Kidney (tissue), 22 donors: ENCODE measurements around the gene CNTNAP1. TPM values are rescaled to one million over a fixed set of nuclear protein-coding genes. Genes with fewer than 3 reads are reported as not detected.
A peak's percentile ranks its signal among the peaks of the same experiment; 100 is the strongest.

ENCODE experiments used
- DNase-seq, 5 donors: peaks; one replicate each; pipeline ENCODE4 v3.0.0-alpha.2; 2013 to 2020
- FAIRE-seq: peaks from 2 replicates; lab custom pipeline; 2012; peaks lifted over from hg19 to GRCh38; lab: Jason Lieb, UNC
- H3K27ac ChIP-seq, 2 donors: one replicate each; pipeline ENCODE4 v1.7.0; 2013; ENCODE audit warnings: low read depth in 2 of 2, low read length in 2 of 2, inconsistent platforms in 1 of 2
- H3K27me3 ChIP-seq: one replicate; pipeline ENCODE4 v1.7.1; 2013; ENCODE audit warnings: low read length, inconsistent platforms; ENCODE audit not compliant: control insufficient read depth, insufficient read depth
- H3K36me3 ChIP-seq, 3 donors: one replicate each; pipeline versions ENCODE4 v1.7.0 to v1.7.1; 2013; ENCODE audit warnings: low read length in 3 of 3, control low read depth in 1 of 3, inconsistent platforms in 1 of 3; ENCODE audit not compliant: insufficient read depth in 3 of 3, control insufficient read depth in 2 of 3
- H3K4me1 ChIP-seq, 3 donors: one replicate each; pipeline versions ENCODE4 v1.7.0 to v1.7.1; 2013; ENCODE audit warnings: low read length in 3 of 3, inconsistent platforms in 1 of 3, low read depth in 1 of 3; ENCODE audit not compliant: control insufficient read depth in 2 of 3, insufficient read depth in 2 of 3
- H3K4me3 ChIP-seq, 3 donors: one replicate each; pipeline versions ENCODE4 v1.7.0 to v1.8.1; 2013; ENCODE audit warnings: low read length in 3 of 3, control low read depth in 1 of 3, inconsistent platforms in 1 of 3
- H3K9ac ChIP-seq, 3 donors: one replicate each; pipeline versions ENCODE4 v1.7.0 to v1.7.1; 2013; ENCODE audit warnings: low read length in 3 of 3, control low read depth in 1 of 3, inconsistent platforms in 1 of 3
- H3K9me3 ChIP-seq, 3 donors: one replicate each; pipeline versions ENCODE4 v1.7.0 to v1.7.1; 2013; ENCODE audit warnings: low read length in 3 of 3, control low read depth in 1 of 3, inconsistent platforms in 1 of 3; ENCODE audit not compliant: control insufficient read depth in 2 of 3, insufficient read depth in 1 of 3
- CTCF ChIP-seq: IDR thresholded peaks from 3 replicates; pipeline ENCODE4 v1.5.1; 2012; ENCODE audit warnings: mild to moderate bottlenecking, moderate library complexity, borderline replicate concordance; ENCODE audit not compliant: insufficient read depth; ENCODE audit errors: extremely low read depth
- intact Hi-C: fragments of 100-400 bp; cut with DNase I; formaldehyde crosslinking; loops from one replicate; pipeline ENCODE4 v1.11.1; 2022
- long read RNA-seq, 10 donors: library from polyadenylated mRNA in 1 of 10; unstranded in 1 of 10; transcript quantifications; one replicate each; pipeline ENCODE4 v2.0.0 and lab custom pipeline, GENCODE V29; 2021 to 2026
- polyA plus RNA-seq: library from polyadenylated mRNA; stranded (reverse); fragments of 350-450 nt; fragmentation: Illumina TruSeq; extraction: RNeasy Lipid Tissue Mini Kit (QIAGEN cat#74804); gene quantifications from one replicate; pipeline ENCODE4 v1.2.3, GENCODE V29; 2014; ENCODE audit warnings: low read depth, low replicate concordance; ENCODE audit not compliant: insufficient read depth
- total RNA-seq: library from RNA; stranded (reverse); fragmentation: NEBNext Ultra II Directional; extraction: Animal tissue kit (Norgen Biotek cat#: 25700); gene quantifications from one replicate; pipeline ENCODE4 v1.2.1, GENCODE V29; 2021
- donor health status: control.
- donor health status: control.
- donor health status: control.
- donor health status: control.
- donor health status: control.
- donor health status: DM: yes; HTN: yes; CAD: no.
- donor health status: Normal renal cell carcinoma (clear cell type).

Gene CNTNAP1
- total RNA-seq (9.1 TPM), polyA plus RNA-seq (1.4 TPM)
- long read RNA-seq, donor 1, partial matches to known transcripts: 5 of 5 reads
- long read RNA-seq, donor 1, other reads (novel, unspliced or antisense): 0 of 5 reads
- long read RNA-seq, donor 2: 0 reads
- long read RNA-seq, donor 3: 0 reads
- long read RNA-seq, donor 4, full-length matches to known transcripts: 1 of 1 reads
- long read RNA-seq, donor 4, partial matches to known transcripts: 0 of 1 reads
- long read RNA-seq, donor 4, other reads (novel, unspliced or antisense): 0 of 1 reads
- long read RNA-seq, donor 5: 0 reads
- long read RNA-seq, donor 6: 0 reads
- long read RNA-seq, donor 7, partial matches to known transcripts: 3 of 4 reads
- long read RNA-seq, donor 7, other reads (novel, unspliced or antisense): 1 of 4 reads
- long read RNA-seq, donor 8, partial matches to known transcripts: 6 of 6 reads
- long read RNA-seq, donor 8, other reads (novel, unspliced or antisense): 0 of 6 reads
- long read RNA-seq, donor 9: 0 reads
- long read RNA-seq, donor 10, partial matches to known transcripts: 0 of 5 reads
- long read RNA-seq, donor 10, other reads (novel, unspliced or antisense): 5 of 5 reads

GRCh38 chr17:42681976-42682721 lies at the start of gene CNTNAP1:
Gene CNTNAP1, plus strand, starts transcription at chr17:42682531. Its CDS starts 299 bp downstream, at chr17:42682830.
- FAIRE-seq (no peak), DNase-seq (peak; percentile 60 to 89 (median 75))
- Histone ChIP-seq H3K4me3 (peak within 1 kb of the TSS in 2 of 3 donors; percentile 4 to 56), H3K9ac (peak within 1 kb of the TSS in 2 of 3 donors; percentile 10 to 22), H3K27ac (peak within 1 kb of the TSS in 1 of 2 donors; percentile 23), H3K27me3 (peaks cover 23% of the 10 kb centered on the region), H3K4me1 (peaks cover 0 to 35% (median 3%) of the 10 kb centered on the region in 3 donors), H3K36me3 (no peaks in the 10 kb centered on the region), H3K9me3 (no peaks in the 10 kb centered on the region)
- intact Hi-C loops: no loop called here
- TF ChIP-seq CTCF: no peak

GRCh38 chr17:42632949-42633444 lies 49.3 kb upstream of the CNTNAP1 start:
- FAIRE-seq (no peak), DNase-seq (peak in 1 of 5 donors; percentile 9)
- no peak for TF ChIP-seq CTCF
- no peaks in the 10 kb centered on the region for H3K36me3 ChIP-seq
- H3K4me3 ChIP-seq: no peak overlapping the region
- H3K4me1 ChIP-seq: no peaks in the 10 kb centered on the region
- intact Hi-C loops: no loop called here
- H3K9me3 ChIP-seq: no peaks in the 10 kb centered on the region
- no peaks in the 10 kb centered on the region for H3K27me3 ChIP-seq
- no peak overlapping the region for H3K9ac ChIP-seq
- H3K27ac ChIP-seq: no peak overlapping the region

GRCh38 chr17:42639525-42640113 lies 42.7 kb upstream of the CNTNAP1 start:
- intact Hi-C loops: no loop called here
- no peak for TF ChIP-seq CTCF
- no peaks in the 10 kb centered on the region for H3K36me3 ChIP-seq
- H3K4me1 ChIP-seq: no peaks in the 10 kb centered on the region
- H3K9ac ChIP-seq: no peak overlapping the region
- peak in 1 of 5 donors; percentile 19 for DNase-seq
- no peak overlapping the region for H3K27ac ChIP-seq
- FAIRE-seq: no peak
- H3K9me3 ChIP-seq: no peaks in the 10 kb centered on the region
- no peak overlapping the region for H3K4me3 ChIP-seq
- no peaks in the 10 kb centered on the region for H3K27me3 ChIP-seq
